Gastroesophageal sphincter (tissue), 3 donors: ENCODE results near the gene GIMAP8.

ENCODE experiments used
- CTCF ChIP-seq, 4 experiments: fragments of 200-600 bp in 2 of 4; fragments of 450-650 bp in 2 of 4; sonication (generic) in 1 of 4; IDR thresholded peaks; one replicate each; pipeline ENCODE4 v1.5.1; 2017 to 2019; ENCODE audit warnings: antibody characterized with exemption in 4 of 4, mild to moderate bottlenecking in 2 of 4, moderate library complexity in 2 of 4
- EP300 ChIP-seq: sonication (generic); formaldehyde crosslinking; IDR thresholded peaks from one replicate; pipeline ENCODE4 v1.6.1; 2017; ENCODE audit warnings: antibody characterized with exemption, mild to moderate bottlenecking
- POLR2A ChIP-seq, 2 donors: fragments of 450-650 bp; IDR thresholded peaks; one replicate each; pipeline ENCODE4 v1.6.1; 2017; ENCODE audit warnings: antibody characterized with exemption in 2 of 2, mild to moderate bottlenecking in 2 of 2, moderate library complexity in 1 of 2

- TF ChIP-seq EP300 = no peak
- no peak for TF ChIP-seq CTCF (IDR thresholded peaks at IDR 0.05)
- TF ChIP-seq POLR2A (IDR thresholded peaks at IDR 0.05) = no peak
Observed at GRCh38 chr7:150489782-150490181, 39.4 kb downstream of the GIMAP8 start.
